RWPE1 (cell line): ENCODE results near the gene WNK3.
"Not testable (repeated sequence)": the region's sequence is repeated elsewhere in the genome, so short reads cannot be mapped to it uniquely, and the experiment has no call there.

Experiments used
- CTCF ChIA-PET: fragments of 350-600 bp; sonication (Branson Sonifier 250); formaldehyde crosslinking; extraction: SDS; loops from one replicate; lab custom pipeline; 2021; lab: Yijun Ruan, JAX
- POLR2A ChIA-PET: fragments of 400-600 bp; formaldehyde crosslinking; extraction: SDS; loops from one replicate; lab custom pipeline; 2020; ENCODE audit warnings: antibody characterized with exemption; ENCODE audit not compliant: low non-redundant PET; lab: Yijun Ruan, JAX
- DNase-seq: peaks from one replicate; pipeline ENCODE4 v3.0.0; 2012; ENCODE audit warnings: low spot score
- H3K27ac ChIP-seq: fragments of 450-650 bp; 2 replicates; pipeline ENCODE4 v1.5.1; 2017
- TF ChIP-seq, protein P1 (sequence below): fragments of 450-650 bp; conservative IDR thresholded peaks from 2 replicates; pipeline ENCODE4 v1.5.1; 2017; ENCODE audit warnings: low read depth, mild to moderate bottlenecking

Gene WNK3

DNA sequence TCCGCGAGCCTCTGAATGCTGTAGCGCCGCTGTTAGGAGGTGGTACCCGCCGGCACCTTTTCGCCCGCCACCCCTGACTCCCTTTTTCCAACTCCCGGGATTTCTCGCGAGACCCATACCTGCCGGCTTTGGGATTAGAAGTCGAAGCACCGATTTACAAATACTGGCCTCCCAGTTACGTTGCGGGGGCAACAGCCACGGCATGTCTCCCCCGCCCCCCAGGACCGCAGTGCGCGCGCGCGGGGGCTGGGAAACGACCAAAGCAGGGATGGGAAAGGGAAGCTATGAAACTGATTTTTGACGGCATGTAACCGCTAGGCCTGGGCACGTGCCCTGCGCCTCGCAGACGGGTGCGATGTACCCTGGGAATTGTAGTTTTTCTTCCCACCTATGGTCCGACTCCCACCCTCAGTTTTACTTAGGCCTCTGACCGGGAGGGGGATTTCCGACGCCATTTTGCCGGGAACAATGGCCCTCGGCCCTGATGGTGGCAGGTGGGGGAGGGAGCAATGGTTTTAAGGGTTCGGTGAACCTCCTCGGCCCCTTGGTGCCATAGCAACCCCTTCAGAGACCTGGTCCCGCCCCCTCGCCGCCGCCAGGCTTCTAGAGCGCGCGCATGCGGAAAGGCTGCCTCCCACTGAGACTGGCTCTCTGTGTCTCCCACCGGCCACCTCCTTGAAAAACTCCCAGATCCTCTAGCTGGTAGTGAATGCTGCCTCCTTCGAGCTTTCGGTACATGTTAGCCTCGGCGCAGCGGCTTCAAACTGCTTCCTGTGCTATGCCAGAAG, 772 bp upstream of the WNK3 start:
- H3K27ac ChIP-seq, result peak overlapping the region; percentile 87
- CTCF ChIA-PET, result no interaction called here
- TF ChIP-seq, protein P1, sequence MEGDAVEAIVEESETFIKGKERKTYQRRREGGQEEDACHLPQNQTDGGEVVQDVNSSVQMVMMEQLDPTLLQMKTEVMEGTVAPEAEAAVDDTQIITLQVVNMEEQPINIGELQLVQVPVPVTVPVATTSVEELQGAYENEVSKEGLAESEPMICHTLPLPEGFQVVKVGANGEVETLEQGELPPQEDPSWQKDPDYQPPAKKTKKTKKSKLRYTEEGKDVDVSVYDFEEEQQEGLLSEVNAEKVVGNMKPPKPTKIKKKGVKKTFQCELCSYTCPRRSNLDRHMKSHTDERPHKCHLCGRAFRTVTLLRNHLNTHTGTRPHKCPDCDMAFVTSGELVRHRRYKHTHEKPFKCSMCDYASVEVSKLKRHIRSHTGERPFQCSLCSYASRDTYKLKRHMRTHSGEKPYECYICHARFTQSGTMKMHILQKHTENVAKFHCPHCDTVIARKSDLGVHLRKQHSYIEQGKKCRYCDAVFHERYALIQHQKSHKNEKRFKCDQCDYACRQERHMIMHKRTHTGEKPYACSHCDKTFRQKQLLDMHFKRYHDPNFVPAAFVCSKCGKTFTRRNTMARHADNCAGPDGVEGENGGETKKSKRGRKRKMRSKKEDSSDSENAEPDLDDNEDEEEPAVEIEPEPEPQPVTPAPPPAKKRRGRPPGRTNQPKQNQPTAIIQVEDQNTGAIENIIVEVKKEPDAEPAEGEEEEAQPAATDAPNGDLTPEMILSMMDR, result no peak
- DNase-seq, result peak; percentile 32
- POLR2A ChIA-PET, result no interaction called here

DNA sequence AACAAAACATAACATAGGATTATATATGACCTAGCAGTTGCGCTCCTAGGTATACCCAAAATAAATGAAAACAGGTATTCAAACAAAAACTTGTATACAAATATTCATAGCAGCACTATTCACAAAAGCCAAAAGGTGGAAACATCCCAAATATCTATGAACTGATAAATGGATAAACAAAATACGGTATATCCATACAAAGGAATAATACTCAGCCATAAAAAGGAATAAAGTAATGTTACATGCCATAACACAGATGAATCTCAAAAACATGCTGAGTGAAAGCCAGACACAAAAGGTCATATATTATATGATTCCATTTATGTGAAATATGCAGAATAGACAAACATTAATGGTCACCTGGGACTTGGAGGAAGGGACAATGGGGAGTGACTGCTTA, 5.2 kb downstream of the WNK3 start:
- no peak overlapping the region for H3K27ac ChIP-seq
- DNase-seq, result no peak
- TF ChIP-seq, protein P1, result no peak
- POLR2A ChIA-PET, result no interaction called here
- CTCF ChIA-PET, result no interaction called here

- CTCF ChIA-PET, H3K27ac ChIP-seq, POLR2A ChIA-PET, DNase-seq: not testable (repeated sequence)
These were observed 20.5 kb downstream of the WNK3 start for GRCh38 chrX:54337383-54337782.

GRCh38 chrX:54325077-54325476, 32.8 kb downstream of the WNK3 start:
- CTCF ChIA-PET, result interaction anchor here (0.6 kb wide), 1 partner anchor 45 kb away, joined by 5 read pairs; no protein-coding TSS in a partner anchor
- POLR2A ChIA-PET, result no interaction called here
- no peak overlapping the region for H3K27ac ChIP-seq
- DNase-seq, result no peak
- TF ChIP-seq, protein P1, result no peak

DNA sequence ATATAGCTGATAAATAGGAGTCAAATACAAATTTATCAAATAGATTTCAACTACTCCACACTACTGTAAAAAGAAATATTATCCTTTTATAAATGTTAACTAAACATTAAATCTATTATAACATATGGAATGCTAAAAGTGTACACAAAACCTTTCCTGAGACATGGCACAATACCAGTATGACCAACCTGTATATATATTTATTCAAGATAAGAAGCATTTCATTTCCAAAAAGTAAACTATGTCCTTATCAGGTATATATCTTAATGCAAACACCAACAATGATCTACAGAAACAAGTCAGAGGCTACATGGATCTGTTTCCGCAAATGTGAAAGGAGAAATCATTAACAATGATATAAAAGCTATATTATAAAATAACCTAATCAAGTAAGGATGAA, 37.8 kb downstream of the WNK3 start:
- ChIA-PET CTCF (no interaction called here), POLR2A (no interaction called here)
- TF ChIP-seq, protein P1, result no peak
- DNase-seq, result no peak
- no peak overlapping the region for H3K27ac ChIP-seq

- no peak overlapping the region for H3K27ac ChIP-seq
- ChIA-PET POLR2A (no interaction called here), CTCF (no interaction called here)
- TF ChIP-seq, protein P1, result no peak
- DNase-seq, result no peak
These were observed 51.5 kb downstream of the WNK3 start for GRCh38 chrX:54306379-54306778.

- ChIA-PET POLR2A (no interaction called here), CTCF (no interaction called here)
- no peak for DNase-seq
- TF ChIP-seq, protein P1, result no peak
- H3K27ac ChIP-seq, result no peak overlapping the region
These were observed 56.3 kb downstream of the WNK3 start for GRCh38 chrX:54301516-54301915.
